ENCODE results near the gene KCNF1.

DNA sequence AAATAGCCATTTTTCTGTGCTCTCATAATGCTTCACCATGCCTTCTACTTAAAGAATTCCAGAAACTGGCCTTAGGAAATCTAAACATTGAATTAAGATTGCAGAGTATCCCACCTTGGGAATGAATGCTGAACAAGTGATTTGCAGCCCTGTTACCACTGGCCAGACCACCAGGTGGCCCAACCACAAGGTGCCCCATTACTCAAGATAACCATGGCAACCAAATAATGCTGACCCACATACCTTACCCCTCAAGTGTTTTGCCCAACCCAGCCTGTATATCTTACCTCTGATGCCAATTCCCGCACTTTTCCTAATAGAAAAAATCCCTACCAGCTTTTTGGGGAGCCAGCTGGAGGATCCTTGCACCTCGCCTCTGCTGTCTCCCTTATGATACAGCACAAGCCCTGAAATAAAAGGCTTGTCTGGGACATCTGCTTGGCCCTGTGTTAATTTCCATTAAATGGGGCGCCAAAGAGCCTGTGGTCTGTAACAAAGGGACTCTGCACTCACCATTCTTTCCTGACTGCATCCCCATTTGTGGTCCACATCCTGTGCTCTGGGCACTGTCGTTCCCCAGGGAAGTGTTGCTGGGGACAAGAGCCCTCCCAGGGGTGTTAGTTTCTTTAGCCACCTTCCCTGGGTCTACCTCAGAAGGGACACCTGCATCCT lies 17.3 kb upstream of the KCNF1 start:
- TF ChIP-seq ZFP3 (CRISPR knock-in tag; IDR thresholded peaks at IDR 0.05) (no peak), ARNTL (CRISPR knock-in tag; IDR thresholded peaks at IDR 0.05; ENCODE audit: borderline replicate concordance, low read depth) (no peak), OSR1 (CRISPR knock-in tag; IDR thresholded peaks at IDR 0.05) (no peak), ZFP30 (CRISPR knock-in tag; IDR thresholded peaks at IDR 0.05) (no peak), ZNF565 (CRISPR knock-in tag; conservative IDR thresholded peaks at IDR 0.05; ENCODE audit: low read depth) (no peak), GLIS3 (CRISPR knock-in tag; IDR thresholded peaks at IDR 0.05) (no peak)
- TF ChIP-seq, protein P1, sequence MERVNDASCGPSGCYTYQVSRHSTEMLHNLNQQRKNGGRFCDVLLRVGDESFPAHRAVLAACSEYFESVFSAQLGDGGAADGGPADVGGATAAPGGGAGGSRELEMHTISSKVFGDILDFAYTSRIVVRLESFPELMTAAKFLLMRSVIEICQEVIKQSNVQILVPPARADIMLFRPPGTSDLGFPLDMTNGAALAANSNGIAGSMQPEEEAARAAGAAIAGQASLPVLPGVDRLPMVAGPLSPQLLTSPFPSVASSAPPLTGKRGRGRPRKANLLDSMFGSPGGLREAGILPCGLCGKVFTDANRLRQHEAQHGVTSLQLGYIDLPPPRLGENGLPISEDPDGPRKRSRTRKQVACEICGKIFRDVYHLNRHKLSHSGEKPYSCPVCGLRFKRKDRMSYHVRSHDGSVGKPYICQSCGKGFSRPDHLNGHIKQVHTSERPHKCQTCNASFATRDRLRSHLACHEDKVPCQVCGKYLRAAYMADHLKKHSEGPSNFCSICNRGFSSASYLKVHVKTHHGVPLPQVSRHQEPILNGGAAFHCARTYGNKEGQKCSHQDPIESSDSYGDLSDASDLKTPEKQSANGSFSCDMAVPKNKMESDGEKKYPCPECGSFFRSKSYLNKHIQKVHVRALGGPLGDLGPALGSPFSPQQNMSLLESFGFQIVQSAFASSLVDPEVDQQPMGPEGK (CRISPR knock-in tag; IDR thresholded peaks at IDR 0.05; ENCODE audit: borderline replicate concordance): no peak

All from SK-N-SH treated with all-trans-retinoic acid at 6 μM for 48 hours (cell line).